OCI-LY3 (cell line): ENCODE results near the gene SORCS1.

ENCODE experiments used
- H2AFZ ChIP-seq: fragments of 200-600, 300-600 bp; shearing (Covaris generic); 2 replicates; pipeline ENCODE4 v1.6.0; 2014; ENCODE audit warnings: antibody characterized with exemption, low read depth, low read length
- H3K27ac ChIP-seq: fragments of 200-600, 300-600 bp; sonication (generic); 2 replicates; pipeline ENCODE4 v1.5.1; 2014; ENCODE audit warnings: mild to moderate bottlenecking, low read length, moderate library complexity, mixed read lengths
- H3K27me3 ChIP-seq: fragments of 200-600, 300-600 bp; sonication (generic); 2 replicates; pipeline ENCODE4 v1.6.1; 2014; ENCODE audit warnings: low read depth, low read length, mixed read lengths
- H3K36me3 ChIP-seq: fragments of 200-600, 300-600 bp; sonication (generic); replicated peaks from 2 replicates; pipeline ENCODE3; 2014; ENCODE audit warnings: low read depth, low read length, mixed read lengths
- H3K4me1 ChIP-seq: fragments of 300-600, 200-600 bp; sonication (generic); 2 replicates; pipeline ENCODE4 v1.6.1; 2014; ENCODE audit warnings: low read length, mixed read lengths
- H3K4me2 ChIP-seq: fragments of 200-600, 300-600 bp; sonication (generic); 2 replicates; pipeline ENCODE4 v1.6.1; 2014; ENCODE audit warnings: low read length, mixed read lengths
- H3K4me3 ChIP-seq: fragments of 300-600, 200-600 bp; sonication (generic); 2 replicates; pipeline ENCODE4 v1.5.1; 2014; ENCODE audit warnings: antibody characterized with exemption, mild to moderate bottlenecking, low read length, moderate library complexity
- H3K79me2 ChIP-seq: fragments of 300-600, 200-600 bp; shearing (Covaris generic); 2 replicates; pipeline ENCODE4 v1.6.1; 2014; ENCODE audit warnings: mild to moderate bottlenecking, low read length, mixed read lengths
- H3K9ac ChIP-seq: fragments of 300-600, 200-600 bp; shearing (Covaris generic); 2 replicates; pipeline ENCODE4 v1.6.0; 2014; ENCODE audit warnings: mild to moderate bottlenecking, low read length, moderate library complexity
- H3K9me3 ChIP-seq: fragments of 200-600, 300-600 bp; shearing (Covaris generic); 2 replicates; pipeline ENCODE4 v1.6.1; 2014; ENCODE audit warnings: low read length, mixed read lengths; ENCODE audit not compliant: insufficient read depth
- H4K20me1 ChIP-seq: fragments of 200-600, 300-600 bp; sonication (generic); 2 replicates; pipeline ENCODE4 v1.6.1; 2016; ENCODE audit warnings: low read length, mixed read lengths; ENCODE audit not compliant: insufficient read depth
- CTCF ChIP-seq: fragments of 200-600, 300-600 bp; sonication (generic); IDR thresholded peaks from 2 replicates; pipeline ENCODE4 v1.5.1; 2014; ENCODE audit warnings: antibody characterized with exemption, low read length, low read depth
- EZH2phosphoT487 ChIP-seq: fragments of 200-600 bp; shearing (Covaris generic); IDR thresholded peaks from 2 replicates; pipeline ENCODE4 v1.6.1; 2018; ENCODE audit warnings: antibody characterized with exemption, mixed run types, low read depth

SORCS1 gene

DNA sequence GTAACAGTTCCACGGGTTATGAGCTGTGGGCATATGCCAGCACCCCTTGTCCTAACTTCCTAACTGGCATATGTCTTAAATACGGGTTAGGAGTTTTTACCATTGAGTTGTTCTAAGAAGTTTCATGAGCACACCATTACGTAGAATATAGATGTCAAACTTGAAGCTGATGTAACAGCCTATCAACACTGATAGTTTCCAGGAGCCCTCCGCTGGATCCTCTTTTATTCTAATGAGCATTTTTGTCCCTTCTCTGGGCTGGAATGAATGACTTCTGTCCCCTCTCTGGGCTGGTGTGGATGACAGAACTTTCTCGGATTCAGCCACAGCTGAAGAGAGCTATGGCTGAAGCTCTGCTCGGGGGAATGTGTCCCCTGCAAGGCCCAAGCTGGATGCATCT, 256.3 kb downstream of the SORCS1 start:
- Histone ChIP-seq H3K4me3 (no peak overlapping the region), H3K27me3 (no peaks in the 10 kb centered on the region), H3K36me3 (no peaks in the 10 kb centered on the region), H3K9me3 (no peaks in the 10 kb centered on the region), H3K27ac (no peak overlapping the region), H4K20me1 (no peaks in the 10 kb centered on the region), H3K4me1 (no peaks in the 10 kb centered on the region), H3K79me2 (no peaks in the 10 kb centered on the region), H2AFZ (no peak overlapping the region), H3K4me2 (no peak overlapping the region), H3K9ac (no peak overlapping the region)
- no peak for TF ChIP-seq CTCF
- no peak for TF ChIP-seq EZH2phosphoT487

GRCh38 chr10:106904209-106904608, 260.3 kb downstream of the SORCS1 start:
- TF ChIP-seq EZH2phosphoT487 (no peak), CTCF (no peak)
- Histone ChIP-seq H3K9me3 (no peaks in the 10 kb centered on the region), H2AFZ (no peak overlapping the region), H4K20me1 (no peaks in the 10 kb centered on the region), H3K4me3 (no peak overlapping the region), H3K27me3 (no peaks in the 10 kb centered on the region), H3K4me2 (no peak overlapping the region), H3K9ac (no peak overlapping the region), H3K79me2 (no peaks in the 10 kb centered on the region), H3K36me3 (no peaks in the 10 kb centered on the region), H3K27ac (no peak overlapping the region), H3K4me1 (peaks cover 6% of the 10 kb centered on the region)

GRCh38 chr10:106903180-106903579, 261.3 kb downstream of the SORCS1 start:
- TF ChIP-seq CTCF, result no peak
- no peak for TF ChIP-seq EZH2phosphoT487
- Histone ChIP-seq H4K20me1 (no peaks in the 10 kb centered on the region), H3K27me3 (no peaks in the 10 kb centered on the region), H2AFZ (no peak overlapping the region), H3K27ac (no peak overlapping the region), H3K79me2 (no peaks in the 10 kb centered on the region), H3K4me1 (peaks cover 6% of the 10 kb centered on the region), H3K4me3 (no peak overlapping the region), H3K4me2 (no peak overlapping the region), H3K9me3 (no peaks in the 10 kb centered on the region), H3K9ac (no peak overlapping the region), H3K36me3 (no peaks in the 10 kb centered on the region)

DNA sequence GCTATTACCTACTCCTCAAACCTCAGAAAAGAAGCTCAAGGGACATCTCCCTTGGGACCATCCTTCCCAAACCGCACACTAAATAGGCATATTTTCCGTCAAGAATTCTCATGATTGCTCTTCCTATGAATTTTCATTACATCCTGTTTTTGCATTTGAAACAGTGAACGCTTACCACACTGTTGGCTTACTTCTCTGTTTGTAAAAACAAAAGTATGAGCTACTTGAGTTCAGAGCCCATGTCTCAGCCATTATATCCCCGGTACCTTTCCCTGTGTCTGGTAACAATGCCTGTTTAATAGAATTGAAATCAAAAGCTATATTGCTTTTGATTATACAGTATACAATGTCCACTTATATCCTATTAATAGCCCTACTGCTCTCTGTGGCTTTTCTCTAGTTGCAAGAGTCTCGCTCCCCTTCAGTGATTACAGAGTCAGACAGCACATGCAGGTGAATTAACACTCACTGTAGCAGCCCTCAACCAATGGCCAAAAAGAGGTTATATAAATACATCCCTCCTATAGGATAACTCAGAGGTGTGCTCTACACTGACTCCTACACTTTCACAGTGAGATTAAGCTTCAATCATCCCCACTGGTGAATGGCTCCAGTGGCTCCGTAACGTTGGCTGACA, 264.4 kb downstream of the SORCS1 start:
- no peak overlapping the region for H3K9ac ChIP-seq
- H3K27ac ChIP-seq, result no peak overlapping the region
- H3K4me3 ChIP-seq, result no peak overlapping the region
- H3K27me3 ChIP-seq, result no peaks in the 10 kb centered on the region
- no peaks in the 10 kb centered on the region for H3K9me3 ChIP-seq
- peaks cover 6% of the 10 kb centered on the region for H3K4me1 ChIP-seq
- no peak overlapping the region for H2AFZ ChIP-seq
- no peaks in the 10 kb centered on the region for H4K20me1 ChIP-seq
- H3K36me3 ChIP-seq, result no peaks in the 10 kb centered on the region
- H3K79me2 ChIP-seq, result no peaks in the 10 kb centered on the region
- H3K4me2 ChIP-seq, result peak overlapping the region; percentile 20; the same call in 1 of the 2 replicates
- TF ChIP-seq CTCF (no peak), EZH2phosphoT487 (no peak)
